ENCODE results near the gene CNPY1.
A peak's percentile ranks its signal among the peaks of the same experiment; 100 is the strongest.

CNPY1 gene

GRCh38 chr7:155508376-155509358 lies 37.7 kb downstream of the CNPY1 start:
- POLR2A ChIA-PET (ENCODE audit: low non-redundant PET) = no interaction called here
- CTCF ChIA-PET = interaction anchor here (0.6 kb wide), 1 partner anchor 406 kb away, joined by 3 read pairs; no protein-coding TSS in a partner anchor
- no peak overlapping the region for H3K27ac ChIP-seq
- no peak for DNase-seq (ENCODE audit: low spot score)
- no peak for TF ChIP-seq CTCF (conservative IDR thresholded peaks at IDR 0.05; ENCODE audit: low read depth)

- TF ChIP-seq CTCF (conservative IDR thresholded peaks at IDR 0.05; ENCODE audit: low read depth) = no peak
- ChIA-PET POLR2A (ENCODE audit: low non-redundant PET) (no interaction called here), CTCF (no interaction called here)
- no peak overlapping the region for H3K27ac ChIP-seq
- DNase-seq (ENCODE audit: low spot score) = no peak
These were observed 38.8 kb downstream of the CNPY1 start for GRCh38 chr7:155507576-155507975.

GRCh38 chr7:155506854-155507337 lies 39.5 kb downstream of the CNPY1 start:
- CTCF ChIA-PET = no interaction called here
- TF ChIP-seq CTCF (conservative IDR thresholded peaks at IDR 0.05; ENCODE audit: low read depth) = no peak
- H3K27ac ChIP-seq = no peak overlapping the region
- POLR2A ChIA-PET (ENCODE audit: low non-redundant PET) = no interaction called here
- DNase-seq (ENCODE audit: low spot score) = peak; percentile 6

GRCh38 chr7:155505422-155505793 lies 41.0 kb downstream of the CNPY1 start:
- H3K27ac ChIP-seq = no peak overlapping the region
- ChIA-PET CTCF (interaction anchor here (0.6 kb wide), 1 partner anchor 497 kb away, joined by 3 read pairs; no protein-coding TSS in a partner anchor), POLR2A (ENCODE audit: low non-redundant PET) (no interaction called here)
- no peak for DNase-seq (ENCODE audit: low spot score)
- TF ChIP-seq CTCF (conservative IDR thresholded peaks at IDR 0.05; ENCODE audit: low read depth) = no peak

- H3K27ac ChIP-seq = no peak overlapping the region
- POLR2A ChIA-PET (ENCODE audit: low non-redundant PET) = no interaction called here
- no peak for DNase-seq (ENCODE audit: low spot score)
- no peak for TF ChIP-seq CTCF (conservative IDR thresholded peaks at IDR 0.05; ENCODE audit: low read depth)
- CTCF ChIA-PET = no interaction called here
These were observed 49.0 kb downstream of the CNPY1 start for GRCh38 chr7:155497149-155497901.

GRCh38 chr7:155496267-155497005 lies 49.9 kb downstream of the CNPY1 start:
- ChIA-PET CTCF (interaction anchor here (0.7 kb wide), 1 partner anchor 102 kb away, joined by 5 read pairs; no protein-coding TSS in a partner anchor), POLR2A (ENCODE audit: low non-redundant PET) (no interaction called here)
- no peak for TF ChIP-seq CTCF (conservative IDR thresholded peaks at IDR 0.05; ENCODE audit: low read depth)
- H3K27ac ChIP-seq = no peak overlapping the region
- no peak for DNase-seq (ENCODE audit: low spot score)

Data from RWPE1 (cell line).